Aorta (tissue), 5 donors: ENCODE measurements around the gene MAPRE3. TPM values are rescaled to one million over a fixed set of nuclear protein-coding genes. Genes with fewer than 3 reads are reported as not detected.
"Not testable (repeated sequence)": the region's sequence is repeated elsewhere in the genome, so short reads cannot be mapped to it uniquely, and the experiment has no call there.

Experiments used
- ATAC-seq: fragments of 200-7000 bp; cut with Tn5 transposase; one replicate; pipeline ENCODE4 v1.9.1; 2022; ENCODE audit warnings: moderate library complexity; ENCODE audit not compliant: low FRiP score
- DNase-seq, 2 donors: peaks; one replicate each; pipeline ENCODE4 v3.0.0-alpha.2; 2020
- H3K27ac ChIP-seq, 2 donors: one replicate each; pipeline ENCODE4 v1.5.1; 2013; ENCODE audit warnings: low read length in 2 of 2, mild to moderate bottlenecking in 2 of 2, moderate library complexity in 2 of 2, control low read depth in 1 of 2, inconsistent platforms in 1 of 2, low read depth in 1 of 2
- H3K27me3 ChIP-seq, 2 donors: one replicate each; pipeline ENCODE4 v1.6.1; 2013; ENCODE audit warnings: control low read depth in 1 of 2, low read length in 1 of 2, mild to moderate bottlenecking in 1 of 2, moderate library complexity in 1 of 2; ENCODE audit not compliant: insufficient read depth in 2 of 2, control insufficient read depth in 1 of 2
- H3K36me3 ChIP-seq, 2 donors: one replicate each; pipeline ENCODE4 v1.6.1; 2013; ENCODE audit warnings: control low read depth in 1 of 2, low read length in 1 of 2, mild to moderate bottlenecking in 1 of 2; ENCODE audit not compliant: insufficient read depth in 2 of 2, control insufficient read depth in 1 of 2
- H3K4me1 ChIP-seq, 2 donors: one replicate each; pipeline ENCODE4 v1.6.1; 2013; ENCODE audit warnings: low read length in 2 of 2, control low read depth in 1 of 2, mild to moderate bottlenecking in 1 of 2, moderate library complexity in 1 of 2; ENCODE audit not compliant: insufficient read depth in 2 of 2, control insufficient read depth in 1 of 2
- H3K4me3 ChIP-seq, 2 donors: one replicate each; pipeline ENCODE4 v1.5.1; 2013; ENCODE audit warnings: low read length in 2 of 2, control low read depth in 1 of 2, mild to moderate bottlenecking in 1 of 2
- H3K9me3 ChIP-seq: one replicate; pipeline ENCODE4 v1.6.1; 2013; ENCODE audit warnings: mild to moderate bottlenecking, low read length; ENCODE audit not compliant: control insufficient read depth
- WGBS, 2 donors: extraction: QIAGEN DNeasy Blood & Tissue Kit; methylation state at CpG; one replicate each; pipeline ENCODE4 v1.1.7; 2013; 5-methylcytosine and 5-hydroxymethylcytosine counted together
- intact Hi-C, 2 donors: fragments of 100-400 bp; cut with DNase I; formaldehyde crosslinking; loops; one replicate each; pipeline versions ENCODE4 v1.14.2 to v1.15.0; 2022
- polyA plus RNA-seq, 2 donors: library from polyadenylated mRNA; stranded (reverse); fragments of 200-250 nt; gene quantifications; one replicate each; pipeline ENCODE4 v1.2.3, GENCODE V29; 2013
- total RNA-seq, 2 donors: library from RNA; stranded (reverse); fragmentation: NEBNext Ultra II Directional; extraction: Animal tissue kit (Norgen Biotek cat#: 25700); gene quantifications; one replicate each; pipeline ENCODE4 v1.2.1, GENCODE V29; 2021
- donor health status: healthy with polysubstance abuse.
- donor health status: Bipolar disorder and iron deficiency.
- donor health status: DM: no; HTN: no; CAD: no.
- donor health status: DM: no; HTN: no; CAD: no.
- donor health status: DM: yes; HTN: yes; CAD: no.

Gene MAPRE3
- total and polyA plus RNA-seq, 4 donors = 7.9 to 26.7 (median 16.0) TPM

DNA sequence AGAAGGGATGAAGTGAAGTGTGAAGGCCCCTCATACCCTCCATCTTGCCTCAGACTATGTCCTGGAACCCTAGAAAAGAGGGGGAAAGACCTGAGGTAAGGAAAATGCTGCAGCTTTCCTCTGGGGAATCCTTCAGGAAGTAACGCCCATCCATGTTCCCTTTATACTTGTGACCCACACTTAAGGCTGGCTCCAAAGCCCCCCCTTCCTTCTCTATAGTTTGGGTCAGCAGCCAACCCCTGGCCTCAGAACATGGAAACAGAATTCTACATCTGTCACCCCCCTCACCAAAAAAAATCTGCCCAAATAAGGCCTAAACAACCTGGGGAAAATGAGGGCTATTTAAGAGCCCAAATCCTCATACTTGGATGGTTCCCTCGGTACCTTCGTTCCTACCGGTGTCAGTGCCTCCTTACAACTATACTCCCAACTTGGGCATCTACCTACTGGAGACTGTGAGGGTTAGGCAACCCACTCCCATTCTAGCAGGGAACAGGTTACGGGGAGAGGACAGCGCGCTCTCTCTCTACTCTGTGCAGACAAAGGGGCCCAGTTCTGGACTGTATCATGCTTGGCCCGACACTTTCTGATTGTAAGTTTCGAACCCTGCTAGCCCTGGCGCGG, 100.3 kb downstream of the MAPRE3 start:
- peak overlapping the region; percentile 2 to 28 for H3K27ac ChIP-seq
- intact Hi-C loops = loop anchor here in 1 of 2 donors (2.0 kb wide), 1 partner anchor 18 kb away; no protein-coding TSS in a partner anchor
- 0 to 1% methylated on average over 11 of the region's 11 CpGs for WGBS, 2 donors
- no peaks in the 10 kb centered on the region for H3K9me3 ChIP-seq
- H3K36me3 ChIP-seq = no peaks in the 10 kb centered on the region
- no peaks in the 10 kb centered on the region for H3K27me3 ChIP-seq
- H3K4me1 ChIP-seq = no peaks in the 10 kb centered on the region
- peak overlapping the region; percentile 23 to 76 for H3K4me3 ChIP-seq
- ATAC-seq (no peak), DNase-seq (no peak)

DNA sequence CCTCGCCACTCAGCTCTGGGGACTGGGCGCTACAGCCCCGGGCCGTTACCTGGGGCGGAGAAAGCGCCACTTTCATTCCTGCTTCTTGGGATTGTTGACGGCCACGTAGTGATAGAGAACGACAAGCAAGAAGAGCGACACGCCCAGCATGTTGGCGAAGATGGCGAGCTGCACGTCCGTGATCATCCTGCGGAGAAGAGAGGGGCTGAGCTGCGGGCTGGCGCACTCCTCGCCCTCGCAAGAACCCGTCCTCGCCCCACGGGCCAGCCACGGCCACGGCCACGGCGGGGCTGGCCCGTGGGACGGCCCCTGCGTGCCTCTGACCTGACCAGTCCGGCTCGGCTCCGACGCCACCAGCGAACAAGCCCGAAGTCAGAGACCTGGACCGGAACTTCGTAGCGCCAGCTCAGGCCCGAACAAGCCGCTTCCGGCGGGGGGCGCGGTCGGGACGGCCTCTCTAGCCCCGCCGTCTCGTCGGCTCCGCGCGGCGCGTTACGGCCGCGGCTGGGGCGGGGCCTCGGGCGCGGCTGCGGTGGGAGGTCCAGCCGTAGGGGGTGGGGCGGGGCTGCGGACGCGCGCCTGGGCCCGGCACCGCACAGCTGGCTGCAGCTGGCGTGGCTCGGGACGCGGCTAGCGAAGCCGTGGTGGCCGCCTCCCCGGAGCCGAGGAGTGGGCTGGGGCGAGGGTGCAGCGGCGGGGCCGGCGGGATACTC, 101.0 kb downstream of the MAPRE3 start, which contains the start of gene OST4:
Gene OST4 (minus strand): TSS at position 378 of the 713 bp plus-strand sequence.
- no peaks in the 10 kb centered on the region for H3K9me3 ChIP-seq
- H3K4me1 ChIP-seq = no peaks in the 10 kb centered on the region
- peak; percentile 96 for ATAC-seq
- H3K36me3 ChIP-seq = no peaks in the 10 kb centered on the region
- WGBS, 2 donors = 0% methylated on average over 64 to 86 of the region's 86 CpGs
- H3K27ac ChIP-seq = peak within 1 kb of the TSS; percentile 83 to 90
- intact Hi-C loops = loop anchor here in 1 of 2 donors (2.0 kb wide), 1 partner anchor 19 kb away; no protein-coding TSS in a partner anchor
- peak within 1 kb of the TSS; percentile 50 to 76 for H3K4me3 ChIP-seq
- H3K27me3 ChIP-seq = no peaks in the 10 kb centered on the region
- DNase-seq = peak; percentile 97 to 98

DNA sequence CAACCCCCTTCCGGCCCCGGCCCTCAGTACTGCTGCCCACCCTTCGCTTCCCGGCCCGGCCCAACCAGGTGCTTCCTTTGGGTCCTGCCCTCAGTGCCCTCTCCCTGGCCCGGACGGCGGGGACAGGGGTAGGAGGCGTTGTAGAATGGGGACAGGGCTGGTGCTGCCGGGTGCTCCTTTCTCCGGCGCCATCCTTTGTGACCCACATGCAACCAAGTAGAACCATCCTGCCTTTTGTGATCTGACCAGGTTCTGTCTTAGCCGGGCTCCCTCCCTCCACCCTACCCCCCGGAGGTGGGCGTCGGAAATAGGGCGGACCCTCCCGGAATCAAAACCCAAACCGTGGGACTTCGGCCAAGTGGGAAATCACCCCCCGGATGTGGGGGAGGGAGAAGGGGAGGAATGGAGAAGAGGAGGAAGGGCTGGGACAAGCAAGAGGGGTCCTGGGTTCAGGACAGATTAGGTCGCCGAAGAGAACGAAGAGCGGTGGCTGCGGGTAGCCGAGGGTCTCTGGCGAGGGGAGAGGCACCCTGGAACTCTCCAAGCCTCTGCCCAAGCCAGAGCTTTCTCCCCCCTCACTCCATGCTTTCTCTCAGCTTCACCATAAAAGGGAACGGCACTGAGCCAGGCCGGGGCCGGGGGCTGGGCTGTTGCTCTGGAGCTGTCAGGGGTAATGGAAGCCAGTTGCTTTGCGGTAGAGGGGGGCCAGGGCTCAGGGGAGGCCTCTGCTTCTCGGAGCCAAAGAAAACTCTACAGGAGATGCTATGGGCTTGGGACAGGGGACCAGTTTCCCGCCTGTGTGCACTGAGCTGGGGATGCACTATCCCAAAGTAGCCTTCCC, 101.8 kb downstream of the MAPRE3 start:
- H3K27ac ChIP-seq = peak overlapping the region; percentile 83 to 90
- intact Hi-C loops = loop anchor here in 1 of 2 donors (2.0 kb wide), 1 partner anchor 19 kb away; no protein-coding TSS in a partner anchor

DNA sequence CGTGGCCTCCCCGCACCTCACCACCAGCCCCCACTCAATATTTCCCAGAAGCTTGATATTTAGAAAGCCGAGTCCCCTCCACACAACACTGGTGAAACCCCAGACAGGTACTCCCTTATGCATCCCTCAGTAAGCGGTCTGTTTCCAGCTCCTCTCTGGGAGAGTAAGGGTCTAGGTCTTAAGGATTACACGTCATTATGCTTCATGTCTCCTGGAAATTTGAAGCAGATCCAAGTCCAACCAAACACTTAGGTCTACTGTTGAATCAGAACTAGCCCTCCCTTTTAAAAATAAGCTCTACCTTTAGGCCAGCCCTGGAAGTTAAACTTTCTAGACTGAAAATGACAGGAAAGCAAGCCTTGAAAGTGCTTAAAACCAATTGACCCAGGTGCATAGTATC, 102.5 kb downstream of the MAPRE3 start:
- no peaks in the 10 kb centered on the region for H3K4me1 ChIP-seq
- no peaks in the 10 kb centered on the region for H3K9me3 ChIP-seq
- no peaks in the 10 kb centered on the region for H3K27me3 ChIP-seq
- ATAC-seq (no peak), DNase-seq (peak in 1 of 2 donors; percentile 31)
- peak overlapping the region; percentile 30 to 83 for H3K27ac ChIP-seq
- H3K4me3 ChIP-seq = no peak overlapping the region
- 25 to 26% methylated on average over 5 of the region's 5 CpGs for WGBS, 2 donors
- H3K36me3 ChIP-seq = no peaks in the 10 kb centered on the region
- intact Hi-C loops = no loop called here

More for the DNA sequence above, 101.8 kb downstream of the MAPRE3 start:
- 2 to 3% methylated on average over 30 to 34 of the region's 34 CpGs for WGBS, 2 donors
- peak; percentile 87 to 91 for DNase-seq
- ATAC-seq = peak; percentile 66
- H3K36me3 ChIP-seq = no peaks in the 10 kb centered on the region
- H3K4me3 ChIP-seq = peak overlapping the region; percentile 47 to 50
- H3K9me3 ChIP-seq = no peaks in the 10 kb centered on the region
- H3K27me3 ChIP-seq = no peaks in the 10 kb centered on the region
- no peaks in the 10 kb centered on the region for H3K4me1 ChIP-seq

DNA sequence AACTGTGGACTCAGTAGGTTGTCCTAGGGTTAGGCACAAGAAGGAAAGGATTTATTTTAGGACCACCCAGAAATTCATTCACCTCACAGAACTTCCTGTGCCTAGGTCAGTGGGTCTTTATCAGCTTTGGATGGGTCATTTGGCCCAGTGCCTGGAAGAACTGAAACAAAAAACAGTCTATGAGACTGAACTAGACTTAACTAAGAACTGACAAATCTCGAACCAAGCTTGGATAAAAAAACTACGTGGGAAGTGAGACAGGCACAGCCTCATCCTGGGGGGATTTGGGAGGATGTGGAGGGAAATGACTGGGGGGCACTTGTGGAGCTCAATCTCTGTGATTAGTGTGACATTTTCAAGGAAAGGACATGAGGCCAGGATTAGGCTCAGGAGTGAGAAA, 103.3 kb downstream of the MAPRE3 start:
- no peaks in the 10 kb centered on the region for H3K27me3 ChIP-seq
- H3K4me3 ChIP-seq = no peak overlapping the region
- ATAC-seq (no peak), DNase-seq (no peak)
- no peaks in the 10 kb centered on the region for H3K9me3 ChIP-seq
- 5 to 10% methylated on average over 2 of the region's 2 CpGs for WGBS, 2 donors
- no peaks in the 10 kb centered on the region for H3K4me1 ChIP-seq
- H3K36me3 ChIP-seq = no peaks in the 10 kb centered on the region
- intact Hi-C loops = no loop called here
- peak overlapping the region in 1 of 2 donors; percentile 49 for H3K27ac ChIP-seq

DNA sequence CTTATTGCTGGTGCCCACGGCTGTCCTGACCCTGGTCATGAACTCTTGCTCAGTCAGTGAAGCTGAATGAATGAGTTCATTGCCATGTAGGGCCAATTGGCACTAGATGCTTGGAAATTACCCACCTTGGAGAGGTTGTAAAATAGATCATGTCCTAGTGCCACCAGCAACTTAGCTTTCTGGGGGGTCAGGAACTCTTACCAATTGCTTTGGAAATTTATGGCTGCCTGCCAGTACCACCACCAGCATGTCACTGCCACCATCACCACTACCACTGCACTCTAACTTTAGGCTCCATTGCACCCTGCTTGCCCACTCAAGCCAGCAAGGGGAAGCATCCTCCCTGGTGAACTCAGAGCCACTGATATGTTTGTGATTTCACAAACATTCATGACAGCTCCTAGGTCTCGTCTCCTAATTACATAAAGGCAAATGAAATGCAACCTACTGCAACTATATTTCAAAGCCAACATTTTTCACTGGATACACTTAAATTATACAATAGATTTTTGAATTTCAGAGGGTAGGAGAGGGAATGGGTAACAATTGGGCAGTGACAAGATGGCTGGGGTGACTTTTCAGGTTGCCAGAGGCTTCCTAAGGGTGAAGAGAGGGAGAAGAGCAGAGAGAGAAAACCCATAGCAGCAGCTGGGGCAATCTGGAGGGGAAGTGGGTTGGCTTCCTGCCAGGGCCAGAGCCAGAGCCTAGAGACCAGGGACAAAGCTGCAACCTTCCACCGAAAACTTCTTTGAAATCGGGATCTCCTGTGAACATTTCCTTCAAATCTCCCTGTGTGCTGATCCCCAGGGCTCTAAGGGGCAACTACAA, 104.5 kb downstream of the MAPRE3 start:
- intact Hi-C loops = loop anchor here in 1 of 2 donors (5.0 kb wide), 1 partner anchor 33 kb away; no protein-coding TSS in a partner anchor
- WGBS, 2 donors = 38 to 54% methylated on average over 4 of the region's 4 CpGs

DNA sequence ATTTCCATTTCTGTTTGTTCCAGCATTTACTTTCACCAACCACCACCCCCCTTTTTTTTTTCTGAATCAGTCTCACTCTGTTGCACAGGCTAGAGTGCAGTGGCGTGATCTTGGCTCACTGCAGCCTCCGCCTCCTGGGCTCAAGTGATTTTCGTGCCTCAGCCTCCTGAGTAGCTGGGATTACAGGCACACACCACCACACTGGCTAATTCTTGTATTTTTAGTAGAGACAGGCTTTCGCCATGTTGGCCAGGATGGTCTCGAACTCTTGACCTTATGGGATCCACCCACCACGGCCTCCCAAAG, 105.1 kb downstream of the MAPRE3 start:
- H3K9me3 ChIP-seq, H3K4me1 ChIP-seq, ATAC-seq, H3K27ac ChIP-seq, H3K36me3 ChIP-seq, H3K27me3 ChIP-seq, H3K4me3 ChIP-seq, DNase-seq: not testable (repeated sequence)
- intact Hi-C loops = loop anchor here in 1 of 2 donors (5.0 kb wide), 1 partner anchor 33 kb away; no protein-coding TSS in a partner anchor
- 83 to 86% methylated on average over 6 of the region's 6 CpGs for WGBS, 2 donors

More for the DNA sequence above, 104.5 kb downstream of the MAPRE3 start:
- H3K27me3 ChIP-seq = no peaks in the 10 kb centered on the region
- H3K27ac ChIP-seq = peak overlapping the region in 1 of 2 donors; percentile 19
- H3K4me1 ChIP-seq = no peaks in the 10 kb centered on the region
- no peak overlapping the region for H3K4me3 ChIP-seq
- ATAC-seq = no peak
- H3K36me3 ChIP-seq = no peaks in the 10 kb centered on the region
- H3K9me3 ChIP-seq = no peaks in the 10 kb centered on the region
- DNase-seq = peak in 1 of 2 donors; percentile 76

DNA sequence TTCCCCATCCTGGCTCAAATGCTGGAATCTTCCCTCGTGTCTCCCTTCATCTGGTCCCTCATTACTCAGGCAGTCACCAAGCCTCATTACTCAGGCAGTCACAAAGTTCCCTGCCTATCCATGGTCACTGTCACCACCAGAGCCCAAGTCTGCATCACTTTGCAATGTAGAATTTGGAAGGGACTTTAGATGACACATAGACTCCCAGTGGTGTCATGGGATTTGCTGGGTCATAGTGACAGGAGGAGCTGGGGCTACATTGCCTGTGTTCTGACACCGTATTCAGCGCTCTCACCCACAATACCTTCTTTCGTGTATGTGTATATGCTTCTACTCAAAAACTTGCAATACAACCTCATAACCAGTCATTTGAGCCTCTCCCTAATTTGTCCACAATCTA, 105.9 kb downstream of the MAPRE3 start:
- DNase-seq (no peak), ATAC-seq (no peak)
- Histone ChIP-seq H3K4me3 (no peak overlapping the region), H3K4me1 (no peaks in the 10 kb centered on the region), H3K27me3 (no peaks in the 10 kb centered on the region), H3K9me3 (no peaks in the 10 kb centered on the region), H3K27ac (no peak overlapping the region), H3K36me3 (no peaks in the 10 kb centered on the region)
- intact Hi-C loops = loop anchor here in 1 of 2 donors (5.0 kb wide), 1 partner anchor 34 kb away; no protein-coding TSS in a partner anchor
- 83 to 85% methylated on average over 4 of the region's 4 CpGs for WGBS, 2 donors
